SU-DHL-6 (cell line): ENCODE results near the gene CRK.

ENCODE experiments used
- H2AFZ ChIP-seq: fragments of 200-600 bp; sonication (generic); 2 replicates; pipeline ENCODE4 v1.6.1; 2014; ENCODE audit warnings: low read depth, mild to moderate bottlenecking, moderate library complexity, mixed read lengths, antibody characterized with exemption, low read length; ENCODE audit not compliant: severe bottlenecking
- H3F3A ChIP-seq: fragments of 200-600 bp; shearing (Covaris generic); 2 replicates; pipeline ENCODE4 v1.6.0; 2016; ENCODE audit warnings: antibody characterized with exemption, mild to moderate bottlenecking; ENCODE audit not compliant: insufficient read depth
- H3K27ac ChIP-seq: fragments of 200-600 bp; sonication (generic); 2 replicates; pipeline ENCODE4 v1.5.1; 2016; ENCODE audit warnings: low read depth, mild to moderate bottlenecking, low read length, moderate library complexity, mixed read lengths
- H3K27me3 ChIP-seq: fragments of 200-600 bp; sonication (generic), shearing (Covaris generic); 2 replicates; pipeline ENCODE4 v1.6.0; 2014; ENCODE audit warnings: mild to moderate bottlenecking, low read length
- H3K36me3 ChIP-seq: fragments of 200-600 bp; sonication (generic); 2 replicates; pipeline ENCODE4 v1.6.1; 2014; ENCODE audit warnings: mild to moderate bottlenecking, low read length, mixed read lengths
- H3K4me2 ChIP-seq: fragments of 300-600, 200-600 bp; shearing (Covaris generic), sonication (generic); 2 replicates; pipeline ENCODE4 v1.6.0; 2014; ENCODE audit warnings: low read length, low read depth, mild to moderate bottlenecking; ENCODE audit not compliant: poor library complexity, severe bottlenecking
- H3K4me3 ChIP-seq: fragments of 200-600 bp; sonication (generic); 2 replicates; pipeline ENCODE4 v1.5.1; 2014; ENCODE audit warnings: antibody characterized with exemption, low read length, mild to moderate bottlenecking, mixed read lengths; ENCODE audit not compliant: insufficient read depth, poor library complexity, severe bottlenecking
- H3K79me2 ChIP-seq: fragments of 200-600 bp; sonication (generic); 2 replicates; pipeline ENCODE4 v1.6.1; 2014; ENCODE audit warnings: mild to moderate bottlenecking, low read length, moderate library complexity; ENCODE audit not compliant: insufficient read depth
- H3K9ac ChIP-seq: fragments of 200-600 bp; sonication (generic); 2 replicates; pipeline ENCODE4 v1.7.0; 2014; ENCODE audit warnings: mild to moderate bottlenecking, low read length
- H3K9me2 ChIP-seq: fragments of 200-600 bp; sonication (generic); replicated peaks from 2 replicates; pipeline ENCODE4 v1.6.1; 2014; ENCODE audit warnings: low read length; ENCODE audit not compliant: insufficient read depth
- H3K9me3 ChIP-seq: fragments of 200-600 bp; sonication (generic); 2 replicates; pipeline ENCODE4 v1.6.1; 2014; ENCODE audit warnings: low read length, mixed read lengths; ENCODE audit not compliant: insufficient read depth
- H4K20me1 ChIP-seq: fragments of 200-600 bp; sonication (generic); 2 replicates; pipeline ENCODE4 v1.6.1; 2014; ENCODE audit warnings: low read depth, mild to moderate bottlenecking, antibody characterized with exemption, low read length, moderate library complexity, mixed read lengths
- CTCF ChIP-seq: fragments of 200-600 bp; sonication (generic); IDR thresholded peaks from one replicate; pipeline ENCODE4 v1.5.1; 2017; ENCODE audit warnings: antibody characterized with exemption, mild to moderate bottlenecking, low read length, moderate library complexity; ENCODE audit not compliant: insufficient read depth, poor library complexity, severe bottlenecking
- EZH2phosphoT487 ChIP-seq: fragments of 200-600 bp; sonication (generic), shearing (Covaris generic); conservative IDR thresholded peaks from 2 replicates; pipeline ENCODE4 v1.6.1; 2018; ENCODE audit warnings: mild to moderate bottlenecking, antibody characterized with exemption, low read length, moderate library complexity, mixed read lengths

Gene CRK

DNA sequence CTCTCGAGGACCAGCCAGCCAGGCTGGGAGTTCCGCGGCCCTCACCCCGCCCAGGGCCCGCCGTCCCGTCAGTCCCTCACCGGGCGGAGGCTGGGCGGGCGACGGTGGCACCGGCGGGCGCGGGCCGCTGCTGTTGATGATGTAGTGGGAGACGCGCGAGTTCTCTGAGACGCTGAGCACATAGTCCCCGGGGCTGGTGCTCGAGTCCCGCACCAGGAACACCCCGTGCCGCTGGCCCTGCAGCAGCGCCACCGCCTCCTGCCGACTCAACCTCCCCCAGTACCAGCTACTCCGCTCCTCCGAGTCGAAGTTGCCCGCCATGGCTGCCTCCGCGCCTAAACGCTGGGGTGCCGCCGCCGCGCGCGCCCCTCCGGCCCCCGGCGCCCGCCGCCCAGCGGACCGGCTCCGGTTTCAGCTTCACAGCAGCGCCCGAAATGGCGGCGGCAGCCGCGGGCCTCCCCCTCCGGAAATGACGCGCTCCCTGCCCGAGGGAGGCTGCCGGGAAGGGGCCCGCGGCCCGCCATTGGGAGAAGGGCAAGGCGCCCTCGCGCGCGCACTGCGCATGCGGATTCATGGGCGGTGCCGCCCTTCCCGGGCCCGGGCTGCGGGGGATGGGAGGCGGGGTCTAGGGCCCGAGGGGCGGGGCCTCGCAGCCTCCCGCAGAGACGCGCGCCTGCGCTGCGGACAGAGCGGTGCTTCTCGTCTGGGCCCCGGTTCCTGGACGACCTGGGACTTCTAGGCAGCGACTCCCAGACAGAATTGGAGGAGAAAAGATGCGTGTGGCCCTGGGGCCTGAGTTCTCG lies at the start of gene CRK:
TSS of gene CRK (minus strand) at position 436 of the 803 bp plus-strand sequence. CDS start at position 321, 115 bp downstream.
- peak within 1 kb of the TSS; percentile 84 for H3K4me2 ChIP-seq
- H3K27ac ChIP-seq, result peak within 1 kb of the TSS; percentile 62
- peak within 1 kb of the TSS; percentile 97 for H3K9ac ChIP-seq
- no peaks in the 10 kb centered on the region for H3K9me3 ChIP-seq
- no peaks in the 10 kb centered on the region for H3K36me3 ChIP-seq
- peaks cover 49% of the 10 kb centered on the region for H3K79me2 ChIP-seq
- 0 out of 2 replicates have a peak, but pooled peaks cover 3% of the 10 kb centered on the region for H4K20me1 ChIP-seq
- H3K9me2 ChIP-seq, result no peaks in the 10 kb centered on the region
- no peaks in the 10 kb centered on the region for H3F3A ChIP-seq
- peak within 1 kb of the TSS; percentile 88 for H2AFZ ChIP-seq
- H3K27me3 ChIP-seq, result no peaks in the 10 kb centered on the region
- H3K4me3 ChIP-seq, result peak within 1 kb of the TSS; percentile 91
- TF ChIP-seq CTCF, result no peak

DNA sequence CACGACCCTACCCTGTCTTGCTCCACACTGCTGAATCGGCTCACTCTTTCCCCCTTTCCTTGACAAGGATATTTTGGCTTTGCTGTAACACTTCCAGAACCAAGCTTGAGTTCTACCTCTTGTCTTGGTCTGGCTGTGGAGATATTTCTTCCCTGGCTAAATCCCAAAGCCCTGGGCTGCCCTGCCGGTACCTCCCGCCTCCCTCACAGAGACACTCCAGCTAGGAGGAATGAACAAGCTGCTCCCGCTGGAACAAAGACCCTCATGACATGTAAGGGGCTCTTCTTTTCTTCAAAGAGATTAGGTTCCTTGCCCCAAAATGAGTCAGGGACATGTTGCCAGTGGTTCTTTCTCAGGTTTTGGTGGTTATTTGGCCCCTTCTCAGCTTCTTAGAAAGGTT lies 49.6 kb upstream of the CRK start:
- Histone ChIP-seq H3K79me2 (no peaks in the 10 kb centered on the region), H3K27ac (no peak overlapping the region), H3K9me3 (no peaks in the 10 kb centered on the region), H3K36me3 (no peaks in the 10 kb centered on the region), H3K9ac (no peak overlapping the region), H2AFZ (no peak overlapping the region), H3K27me3 (no peaks in the 10 kb centered on the region), H3K4me2 (no peak overlapping the region), H3F3A (no peaks in the 10 kb centered on the region), H3K4me3 (no peak overlapping the region), H4K20me1 (no peaks in the 10 kb centered on the region), H3K9me2 (no peaks in the 10 kb centered on the region)
- no peak for TF ChIP-seq EZH2phosphoT487

DNA sequence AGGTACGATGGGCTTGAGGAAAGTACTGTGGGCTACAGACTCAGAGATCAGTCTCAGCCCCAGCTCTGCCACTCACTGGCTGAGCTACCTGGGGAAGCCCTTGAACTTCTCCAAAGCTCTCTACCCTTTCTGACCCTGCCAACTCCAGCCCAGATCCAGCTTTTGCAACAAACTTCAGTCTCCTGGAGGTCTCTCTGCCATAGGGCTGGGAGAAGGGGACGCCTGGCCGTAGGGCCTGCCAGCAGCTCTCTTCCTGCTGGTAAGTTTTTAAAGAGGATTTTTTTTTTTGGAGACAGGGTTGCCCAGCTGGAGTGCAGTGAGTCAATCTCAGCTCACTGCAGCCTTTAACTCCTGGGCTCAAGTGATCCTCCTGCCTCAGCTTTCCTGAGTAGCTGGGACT lies 48.8 kb upstream of the CRK start:
- Histone ChIP-seq H3F3A (no peaks in the 10 kb centered on the region), H3K27me3 (no peaks in the 10 kb centered on the region), H4K20me1 (no peaks in the 10 kb centered on the region), H3K27ac (no peak overlapping the region), H3K79me2 (no peaks in the 10 kb centered on the region), H3K4me2 (no peak overlapping the region), H3K9me3 (no peaks in the 10 kb centered on the region), H3K4me3 (no peak overlapping the region), H3K9ac (no peak overlapping the region), H2AFZ (no peak overlapping the region), H3K36me3 (no peaks in the 10 kb centered on the region), H3K9me2 (no peaks in the 10 kb centered on the region)
- TF ChIP-seq CTCF (no peak), EZH2phosphoT487 (no peak)

GRCh38 chr17:1503699-1504098 lies 47.7 kb upstream of the CRK start:
- TF ChIP-seq EZH2phosphoT487 (no peak), CTCF (no peak)
- Histone ChIP-seq H3K9ac (no peak overlapping the region), H3K27ac (no peak overlapping the region), H4K20me1 (no peaks in the 10 kb centered on the region), H3K27me3 (no peaks in the 10 kb centered on the region), H3K9me2 (no peaks in the 10 kb centered on the region), H3F3A (no peaks in the 10 kb centered on the region), H3K9me3 (no peaks in the 10 kb centered on the region), H3K79me2 (no peaks in the 10 kb centered on the region), H3K4me2 (no peak overlapping the region), H3K36me3 (no peaks in the 10 kb centered on the region), H2AFZ (no peak overlapping the region), H3K4me3 (no peak overlapping the region)
